Endothelial cell of umbilical vein (primary cell): ENCODE measurements around the gene APOM. TPM values are rescaled to one million over a fixed set of nuclear protein-coding genes. Genes with fewer than 3 reads are reported as not detected.

ENCODE experiments used
- BruUV-seq: library from RNA; stranded (reverse); fragments of 400-500 nt; replicated peaks from 2 replicates; lab custom pipeline; 2021; lab: Mats Ljungman, UMichigan
- CTCF ChIA-PET: fragments of 300-600, 350-600 bp; sonication (Branson Sonifier 250); formaldehyde crosslinking; loops from one replicate; lab custom pipeline; 2021; ENCODE audit warnings: antibody characterized with exemption, inconsistent platforms; lab: Charles Lee
- POLR2A ChIA-PET: fragments of 300-600, 350-600 bp; sonication (Branson Sonifier 250); formaldehyde crosslinking; loops from one replicate; lab custom pipeline; 2021; ENCODE audit warnings: antibody characterized with exemption, inconsistent platforms; lab: Charles Lee
- DNase-seq: peaks from one replicate; pipeline ENCODE4 v3.0.0-alpha.2; 2011; ENCODE audit warnings: low read depth, low spot score
- FAIRE-seq: peaks from 2 replicates; lab custom pipeline; 2011; peaks lifted over from hg19 to GRCh38; lab: Jason Lieb, UNC
- H2AFZ ChIP-seq: 2 replicates; pipeline ENCODE4 v1.6.0; 2012; ENCODE audit warnings: low read depth, low read length, control low read depth, inconsistent platforms
- H3K27ac ChIP-seq: 2 replicates; pipeline ENCODE4 v1.5.1; 2011; ENCODE audit warnings: low read depth, mild to moderate bottlenecking, control low read depth, low read length, moderate library complexity; ENCODE audit not compliant: insufficient read depth
- H3K27me3 ChIP-seq, 2 experiments: 2 replicates each; pipeline versions ENCODE4 v1.6.0 to v1.6.1; 2011; ENCODE audit warnings: low read length in 2 of 2, mixed read lengths in 1 of 2; ENCODE audit not compliant: control insufficient read depth in 2 of 2, insufficient read depth in 2 of 2
- H3K36me3 ChIP-seq, 2 experiments: 2 replicates in 1 of 2; 3 replicates in 1 of 2; pipeline ENCODE4 v1.5.1; 2011; ENCODE audit warnings: low read length in 2 of 2, mild to moderate bottlenecking in 1 of 2, moderate library complexity in 1 of 2; ENCODE audit not compliant: control insufficient read depth in 2 of 2, insufficient read depth in 2 of 2; ENCODE audit errors: extremely low read depth in 1 of 2
- H3K4me1 ChIP-seq: 3 replicates; pipeline ENCODE4 v1.5.1; 2011; ENCODE audit warnings: mild to moderate bottlenecking, low read length; ENCODE audit not compliant: control insufficient read depth, insufficient read depth; ENCODE audit errors: extremely low read depth
- H3K4me2 ChIP-seq: 2 replicates; pipeline ENCODE4 v1.6.1; 2011; ENCODE audit warnings: low read length, control low read depth, mixed read lengths; ENCODE audit not compliant: insufficient read depth
- H3K4me3 ChIP-seq, 3 experiments: fragments of 200-600 bp in 1 of 3; sonication (generic), shearing (Covaris generic) in 1 of 3; replicated peaks in 1 of 3; 2 replicates each; pipeline ENCODE4 v1.5.1; 2011 to 2016; ENCODE audit warnings: control low read depth in 3 of 3, low read length in 3 of 3, mild to moderate bottlenecking in 2 of 3, inconsistent platforms in 1 of 3, low read depth in 1 of 3, moderate library complexity in 1 of 3; ENCODE audit not compliant: insufficient read depth in 1 of 3
- H3K79me2 ChIP-seq: 2 replicates; pipeline ENCODE4 v1.6.0; 2012; ENCODE audit warnings: low read length, inconsistent platforms; ENCODE audit not compliant: control insufficient read depth, insufficient read depth
- H3K9ac ChIP-seq: replicated peaks from 2 replicates; pipeline ENCODE3; 2011; ENCODE audit warnings: low read length, control low read depth; ENCODE audit not compliant: insufficient read depth; ENCODE audit errors: extremely low read depth
- H3K9me1 ChIP-seq: replicated peaks from 3 replicates; pipeline ENCODE4 v1.6.0; 2011; ENCODE audit warnings: mild to moderate bottlenecking, low read length; ENCODE audit not compliant: control insufficient read depth, insufficient read depth; ENCODE audit errors: extremely low read depth
- H3K9me3 ChIP-seq: replicated peaks from 2 replicates; pipeline ENCODE4 v1.5.1; 2012; ENCODE audit warnings: low read length, inconsistent platforms; ENCODE audit not compliant: control insufficient read depth, insufficient read depth
- H4K20me1 ChIP-seq: replicated peaks from 2 replicates; pipeline ENCODE3; 2011; ENCODE audit warnings: mild to moderate bottlenecking, low read length; ENCODE audit not compliant: control insufficient read depth, insufficient read depth; ENCODE audit errors: extremely low read depth
- CTCF ChIP-seq, 2 donors: IDR thresholded peaks; 1 replicate in 1 of 2; 2 replicates in 1 of 2; pipeline ENCODE4 v1.5.1; 2011; ENCODE audit warnings: low read length in 2 of 2, mild to moderate bottlenecking in 2 of 2, moderate library complexity in 2 of 2, control low read depth in 1 of 2, inconsistent platforms in 1 of 2, low read depth in 1 of 2; ENCODE audit not compliant: insufficient read depth in 1 of 2; ENCODE audit errors: extremely low read depth in 1 of 2
- FOS ChIP-seq: IDR thresholded peaks from 2 replicates; pipeline ENCODE4 v1.6.1; 2011; ENCODE audit warnings: mild to moderate bottlenecking, low read length, moderate library complexity, borderline replicate concordance; ENCODE audit not compliant: insufficient read depth
- JUN ChIP-seq: IDR thresholded peaks from 2 replicates; pipeline ENCODE4 v1.6.1; 2011; ENCODE audit warnings: borderline replicate concordance, low read depth; ENCODE audit not compliant: insufficient read length, insufficient read depth
- MAX ChIP-seq: IDR thresholded peaks from 2 replicates; pipeline ENCODE4 v1.6.1; 2011; ENCODE audit not compliant: insufficient read depth, insufficient read length
- POLR2A ChIP-seq: IDR thresholded peaks from 2 replicates; pipeline ENCODE4 v1.6.1; 2012; ENCODE audit warnings: low read depth, mild to moderate bottlenecking, control low read depth, low read length
- POLR2AphosphoS5 ChIP-seq: IDR thresholded peaks from 2 replicates; pipeline ENCODE4 v1.6.1; 2012; ENCODE audit warnings: low read depth, mild to moderate bottlenecking, control low read depth, low read length, moderate library complexity; ENCODE audit not compliant: insufficient read depth
- dilution Hi-C: fragments of 300-500 bp; cut with MboI; formaldehyde crosslinking; loops from one replicate; pipeline ENCODE4 v1.15.0; 2019; ENCODE audit warnings: low sequenced_read_pairs; ENCODE audit not compliant: extremely low pct_ligation_motif_present
- intact Hi-C: fragments of 100-400 bp; cut with micrococcal nuclease; formaldehyde crosslinking; loops from one replicate; pipeline ENCODE4 v1.10.0; 2022
- polyA plus RNA-seq, 4 experiments: library from polyadenylated mRNA; depleted of rRNA in 3 of 4; stranded (reverse) in 3 of 4; unstranded in 1 of 4; fragments of >200 nt; gene quantifications; 2 replicates each; pipeline versions ENCODE4 v1.2.1 to v1.2.3, GENCODE V29; 2011 to 2012; ENCODE audit warnings: missing spikeins in 1 of 4
- total RNA-seq: library from RNA; stranded (reverse); gene quantifications from 2 replicates; pipeline ENCODE4 v1.2.3, GENCODE V29; 2021

APOM gene
- total and polyA plus RNA-seq, 2 donors (not counting 3 experiments of a cell fraction or from before 2014, with no cell fraction given), result 2.5 TPM; not detected in 1

- peaks cover 13% of the 10 kb centered on the region for H3K4me1 ChIP-seq
These were observed 35.7 kb upstream of the APOM start for GRCh38 chr6:31619805-31620585.

More at GRCh38 chr6:31619805-31620585, 35.7 kb upstream of the APOM start:
- Histone ChIP-seq H3K79me2 (peaks cover 41% of the 10 kb centered on the region), H4K20me1 (no peaks in the 10 kb centered on the region), H3K9me1 (no peaks in the 10 kb centered on the region), H3K4me3 (peak overlapping the region in 2 of 3 experiments; percentile 57 to 80), H2AFZ (peak overlapping the region; percentile 65), H3K9me3 (no peaks in the 10 kb centered on the region), H3K36me3 (peaks cover 12 to 14% of the 10 kb centered on the region in 2 experiments), H3K27me3 (no peaks in the 10 kb centered on the region), H3K4me2 (peak overlapping the region; percentile 87), H3K27ac (peak overlapping the region; percentile 95), H3K9ac (peak overlapping the region; percentile 93)
- BruUV-seq, result TSS peak; percentile 89
- ChIA-PET CTCF (interaction anchor here (0.7 to 3.9 kb wide), 4 partner anchors 21 to 244 kb away, joined by 3 to 18 read pairs (median 4); partner anchors contain the start of gene BAG6), POLR2A (interaction anchor here (1.2 to 1.6 kb wide), 2 partner anchors 39 to 41 kb away, joined by 3 read pairs; partner anchors contain the start of gene C6orf47)
- peak; percentile 51 for TF ChIP-seq MAX
- TF ChIP-seq FOS, result no peak
- peak; percentile 85 for TF ChIP-seq JUN
- peak; percentile 56 for TF ChIP-seq POLR2AphosphoS5
- TF ChIP-seq POLR2A, result peak; percentile 73
- TF ChIP-seq CTCF (IDR thresholded peaks at IDR 0.05; ENCODE audit: extremely low read depth in 1 of 2, insufficient read depth in 1 of 2, low read depth in 1 of 2, low read length in 2 of 2), result no peak
- dilution Hi-C loops, result no loop called here
- FAIRE-seq (peak; percentile 99), DNase-seq (peak; percentile 100)
- intact Hi-C loops, result loop anchor here (1.0 to 5.0 kb wide), 9 partner anchors 32 to 243 kb away; partner anchors contain the start of genes ABHD16A, BAG6, DDX39B and HSPA1B
